OCI-LY3 (cell line): ENCODE measurements around the gene LDHAL6B.

Experiments
- H2AFZ ChIP-seq: fragments of 200-600, 300-600 bp; shearing (Covaris generic); 2 replicates; pipeline ENCODE4 v1.6.0; 2014; ENCODE audit warnings: antibody characterized with exemption, low read depth, low read length
- H3K27ac ChIP-seq: fragments of 200-600, 300-600 bp; sonication (generic); 2 replicates; pipeline ENCODE4 v1.5.1; 2014; ENCODE audit warnings: mild to moderate bottlenecking, low read length, moderate library complexity, mixed read lengths
- H3K27me3 ChIP-seq: fragments of 200-600, 300-600 bp; sonication (generic); 2 replicates; pipeline ENCODE4 v1.6.1; 2014; ENCODE audit warnings: low read depth, low read length, mixed read lengths
- H3K36me3 ChIP-seq: fragments of 200-600, 300-600 bp; sonication (generic); replicated peaks from 2 replicates; pipeline ENCODE3; 2014; ENCODE audit warnings: low read depth, low read length, mixed read lengths
- H3K4me1 ChIP-seq: fragments of 300-600, 200-600 bp; sonication (generic); 2 replicates; pipeline ENCODE4 v1.6.1; 2014; ENCODE audit warnings: low read length, mixed read lengths
- H3K4me2 ChIP-seq: fragments of 200-600, 300-600 bp; sonication (generic); 2 replicates; pipeline ENCODE4 v1.6.1; 2014; ENCODE audit warnings: low read length, mixed read lengths
- H3K4me3 ChIP-seq: fragments of 300-600, 200-600 bp; sonication (generic); 2 replicates; pipeline ENCODE4 v1.5.1; 2014; ENCODE audit warnings: antibody characterized with exemption, mild to moderate bottlenecking, low read length, moderate library complexity
- H3K79me2 ChIP-seq: fragments of 300-600, 200-600 bp; shearing (Covaris generic); 2 replicates; pipeline ENCODE4 v1.6.1; 2014; ENCODE audit warnings: mild to moderate bottlenecking, low read length, mixed read lengths
- H3K9ac ChIP-seq: fragments of 300-600, 200-600 bp; shearing (Covaris generic); 2 replicates; pipeline ENCODE4 v1.6.0; 2014; ENCODE audit warnings: mild to moderate bottlenecking, low read length, moderate library complexity
- H3K9me3 ChIP-seq: fragments of 200-600, 300-600 bp; shearing (Covaris generic); 2 replicates; pipeline ENCODE4 v1.6.1; 2014; ENCODE audit warnings: low read length, mixed read lengths; ENCODE audit not compliant: insufficient read depth
- H4K20me1 ChIP-seq: fragments of 200-600, 300-600 bp; sonication (generic); 2 replicates; pipeline ENCODE4 v1.6.1; 2016; ENCODE audit warnings: low read length, mixed read lengths; ENCODE audit not compliant: insufficient read depth
- EZH2phosphoT487 ChIP-seq: fragments of 200-600 bp; shearing (Covaris generic); IDR thresholded peaks from 2 replicates; pipeline ENCODE4 v1.6.1; 2018; ENCODE audit warnings: antibody characterized with exemption, mixed run types, low read depth
- TF ChIP-seq, protein P1 (sequence below): fragments of 200-600, 300-600 bp; sonication (generic); IDR thresholded peaks from 2 replicates; pipeline ENCODE4 v1.5.1; 2014; ENCODE audit warnings: antibody characterized with exemption, low read length, low read depth

The LDHAL6B gene

DNA sequence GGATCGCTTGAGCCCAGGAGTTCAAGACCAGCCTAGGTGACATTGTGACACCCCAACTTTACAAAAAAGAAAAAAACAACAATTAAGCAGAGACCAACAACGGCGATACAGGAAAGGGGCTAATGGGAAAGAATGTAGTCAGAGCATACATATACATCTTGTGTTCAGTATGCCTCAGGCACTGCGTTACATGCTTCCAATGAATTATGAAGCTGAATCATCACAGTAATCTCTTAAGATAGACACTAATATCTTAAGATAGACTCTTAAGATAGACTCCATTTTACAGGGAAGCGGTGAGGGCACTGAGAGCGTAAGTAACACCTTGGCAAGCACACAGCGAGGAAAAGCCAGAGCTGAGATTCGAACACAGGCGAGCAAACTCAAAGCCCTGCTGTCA, 6.1 kb upstream of the LDHAL6B start:
- H3K27me3 ChIP-seq, result no peaks in the 10 kb centered on the region
- H4K20me1 ChIP-seq, result no peaks in the 10 kb centered on the region
- H3K9ac ChIP-seq, result no peak overlapping the region
- H3K36me3 ChIP-seq, result peaks cover 8% of the 10 kb centered on the region
- no peak overlapping the region for H3K4me2 ChIP-seq
- peaks cover 1% of the 10 kb centered on the region for H3K4me1 ChIP-seq
- H3K79me2 ChIP-seq, result no peaks in the 10 kb centered on the region
- H3K27ac ChIP-seq, result no peak overlapping the region
- H2AFZ ChIP-seq, result no peak overlapping the region
- TF ChIP-seq, protein P1, sequence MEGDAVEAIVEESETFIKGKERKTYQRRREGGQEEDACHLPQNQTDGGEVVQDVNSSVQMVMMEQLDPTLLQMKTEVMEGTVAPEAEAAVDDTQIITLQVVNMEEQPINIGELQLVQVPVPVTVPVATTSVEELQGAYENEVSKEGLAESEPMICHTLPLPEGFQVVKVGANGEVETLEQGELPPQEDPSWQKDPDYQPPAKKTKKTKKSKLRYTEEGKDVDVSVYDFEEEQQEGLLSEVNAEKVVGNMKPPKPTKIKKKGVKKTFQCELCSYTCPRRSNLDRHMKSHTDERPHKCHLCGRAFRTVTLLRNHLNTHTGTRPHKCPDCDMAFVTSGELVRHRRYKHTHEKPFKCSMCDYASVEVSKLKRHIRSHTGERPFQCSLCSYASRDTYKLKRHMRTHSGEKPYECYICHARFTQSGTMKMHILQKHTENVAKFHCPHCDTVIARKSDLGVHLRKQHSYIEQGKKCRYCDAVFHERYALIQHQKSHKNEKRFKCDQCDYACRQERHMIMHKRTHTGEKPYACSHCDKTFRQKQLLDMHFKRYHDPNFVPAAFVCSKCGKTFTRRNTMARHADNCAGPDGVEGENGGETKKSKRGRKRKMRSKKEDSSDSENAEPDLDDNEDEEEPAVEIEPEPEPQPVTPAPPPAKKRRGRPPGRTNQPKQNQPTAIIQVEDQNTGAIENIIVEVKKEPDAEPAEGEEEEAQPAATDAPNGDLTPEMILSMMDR, result no peak
- TF ChIP-seq EZH2phosphoT487, result no peak
- no peaks in the 10 kb centered on the region for H3K9me3 ChIP-seq
- no peak overlapping the region for H3K4me3 ChIP-seq

DNA sequence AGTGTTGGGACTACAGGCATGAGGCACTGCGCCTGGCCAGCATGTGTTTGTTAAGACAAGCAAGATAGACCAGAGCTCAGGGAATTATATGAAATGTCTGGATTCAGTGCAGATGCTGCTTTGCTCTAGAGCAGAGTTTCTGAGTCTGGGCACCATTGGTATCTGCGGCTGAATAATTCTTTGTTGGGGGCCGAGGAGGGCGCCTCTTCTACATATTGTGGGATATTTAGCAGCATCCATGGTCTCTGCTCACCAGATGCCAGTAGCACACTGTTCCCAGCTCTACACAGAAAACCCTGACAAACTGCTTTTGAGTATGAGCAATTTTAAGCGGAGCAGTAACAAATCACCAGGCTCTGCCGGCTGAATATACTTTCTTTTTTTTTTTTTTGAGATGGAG, 3.6 kb upstream of the LDHAL6B start:
- Histone ChIP-seq H3K4me2 (no peak overlapping the region), H3K4me3 (no peak overlapping the region), H3K79me2 (no peaks in the 10 kb centered on the region), H3K9me3 (no peaks in the 10 kb centered on the region), H3K27ac (no peak overlapping the region), H3K27me3 (no peaks in the 10 kb centered on the region), H3K36me3 (peaks cover 8% of the 10 kb centered on the region), H2AFZ (no peak overlapping the region), H3K9ac (no peak overlapping the region), H3K4me1 (peaks cover 10% of the 10 kb centered on the region), H4K20me1 (no peaks in the 10 kb centered on the region)
- no peak for TF ChIP-seq EZH2phosphoT487
- TF ChIP-seq, protein P1, result no peak

DNA sequence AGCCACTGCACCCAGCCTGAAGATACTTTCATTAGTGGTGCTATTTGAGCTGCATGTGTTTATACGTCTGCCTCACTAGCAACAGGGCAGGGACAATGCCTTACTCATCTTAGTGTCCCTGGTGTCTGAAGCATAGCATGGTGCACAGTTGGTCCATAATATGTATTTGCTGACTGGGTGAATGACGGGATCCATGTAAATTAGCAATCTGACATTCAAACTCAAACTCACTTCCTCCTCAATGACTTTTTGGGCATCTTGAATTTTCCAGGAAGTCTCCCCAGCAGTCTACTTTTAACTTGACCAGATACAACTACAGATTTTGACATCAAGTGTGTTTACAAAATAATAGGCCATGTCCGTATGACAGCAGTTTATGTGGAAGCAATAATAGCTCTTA, 3.0 kb upstream of the LDHAL6B start:
- TF ChIP-seq, protein P1, result no peak
- no peak for TF ChIP-seq EZH2phosphoT487
- no peak overlapping the region for H3K9ac ChIP-seq
- no peaks in the 10 kb centered on the region for H3K27me3 ChIP-seq
- peaks cover 10% of the 10 kb centered on the region for H3K4me1 ChIP-seq
- H3K27ac ChIP-seq, result no peak overlapping the region
- peaks cover 8% of the 10 kb centered on the region for H3K36me3 ChIP-seq
- H3K4me2 ChIP-seq, result no peak overlapping the region
- H3K79me2 ChIP-seq, result no peaks in the 10 kb centered on the region
- H2AFZ ChIP-seq, result no peak overlapping the region
- H3K9me3 ChIP-seq, result no peaks in the 10 kb centered on the region
- no peak overlapping the region for H3K4me3 ChIP-seq
- H4K20me1 ChIP-seq, result no peaks in the 10 kb centered on the region

GRCh38 chr15:59205839-59206622, 612 bp upstream of the LDHAL6B start:
- Histone ChIP-seq H3K4me3 (no peak overlapping the region), H3K36me3 (peaks cover 8% of the 10 kb centered on the region), H3K9ac (no peak overlapping the region), H3K79me2 (no peaks in the 10 kb centered on the region), H3K9me3 (no peaks in the 10 kb centered on the region), H3K27ac (no peak overlapping the region), H3K27me3 (no peaks in the 10 kb centered on the region), H4K20me1 (no peaks in the 10 kb centered on the region), H3K4me2 (peak overlapping the region; percentile 1; the same call in 1 of the 2 replicates), H3K4me1 (peaks cover 10% of the 10 kb centered on the region), H2AFZ (no peak overlapping the region)
- no peak for TF ChIP-seq EZH2phosphoT487
- TF ChIP-seq, protein P1, result no peak
